Measurements from ENCODE around the gene CNGA1. TPM values are rescaled to one million over a fixed set of nuclear protein-coding genes. Genes with fewer than 3 reads are reported as not detected.

CNGA1 gene
- total and polyA plus RNA-seq, 4 donors, result 3.9 to 41.3 (median 17.1) TPM

DNA sequence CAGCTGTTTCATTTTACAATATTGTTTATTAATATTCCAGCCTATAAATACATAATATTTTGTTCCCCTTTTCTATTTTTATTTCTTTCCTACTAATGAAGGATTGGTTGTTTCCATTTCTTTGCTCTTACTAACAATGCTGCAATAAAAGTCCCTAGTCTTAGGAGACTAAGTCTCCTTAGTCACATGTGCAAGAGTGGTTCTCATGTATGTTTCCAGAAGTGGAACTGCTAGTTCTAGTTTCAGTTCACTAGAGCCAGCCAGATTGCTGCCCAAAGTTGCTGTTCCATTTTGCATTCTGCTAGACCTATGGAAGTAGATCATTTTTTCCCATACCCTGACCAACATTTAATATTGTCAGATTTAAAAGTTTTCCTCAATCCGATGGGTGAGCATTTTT, 44.3 kb downstream of the CNGA1 start:
- 86% methylated on average over 1 of the region's 1 CpG for WGBS
- Histone ChIP-seq H3K36me3 (ENCODE audit: control insufficient read depth in 4 of 4, insufficient read depth in 3 of 4, low read depth in 1 of 4, low read length in 3 of 4) (no peaks in the 10 kb centered on the region), H3K4me1 (ENCODE audit: control insufficient read depth in 4 of 4, insufficient read depth in 4 of 4, low read length in 3 of 4) (no peaks in the 10 kb centered on the region), H3K27ac (ENCODE audit: low read depth in 1 of 2, low read length in 2 of 2) (no peak overlapping the region), H3K27me3 (ENCODE audit: control insufficient read depth in 4 of 4, insufficient read depth in 4 of 4, low read length in 3 of 4) (no peaks in the 10 kb centered on the region), H3K9me3 (ENCODE audit: control insufficient read depth in 4 of 4, low read length in 3 of 4) (no peaks in the 10 kb centered on the region), H3K9ac (ENCODE audit: low read depth in 1 of 2, low read length in 2 of 2) (no peak overlapping the region), H3K4me3 (ENCODE audit: low read depth in 1 of 3, low read length in 3 of 3) (no peak overlapping the region)
- TF ChIP-seq FOXA1 (IDR thresholded peaks at IDR 0.05), result no peak
- TF ChIP-seq, protein P1, sequence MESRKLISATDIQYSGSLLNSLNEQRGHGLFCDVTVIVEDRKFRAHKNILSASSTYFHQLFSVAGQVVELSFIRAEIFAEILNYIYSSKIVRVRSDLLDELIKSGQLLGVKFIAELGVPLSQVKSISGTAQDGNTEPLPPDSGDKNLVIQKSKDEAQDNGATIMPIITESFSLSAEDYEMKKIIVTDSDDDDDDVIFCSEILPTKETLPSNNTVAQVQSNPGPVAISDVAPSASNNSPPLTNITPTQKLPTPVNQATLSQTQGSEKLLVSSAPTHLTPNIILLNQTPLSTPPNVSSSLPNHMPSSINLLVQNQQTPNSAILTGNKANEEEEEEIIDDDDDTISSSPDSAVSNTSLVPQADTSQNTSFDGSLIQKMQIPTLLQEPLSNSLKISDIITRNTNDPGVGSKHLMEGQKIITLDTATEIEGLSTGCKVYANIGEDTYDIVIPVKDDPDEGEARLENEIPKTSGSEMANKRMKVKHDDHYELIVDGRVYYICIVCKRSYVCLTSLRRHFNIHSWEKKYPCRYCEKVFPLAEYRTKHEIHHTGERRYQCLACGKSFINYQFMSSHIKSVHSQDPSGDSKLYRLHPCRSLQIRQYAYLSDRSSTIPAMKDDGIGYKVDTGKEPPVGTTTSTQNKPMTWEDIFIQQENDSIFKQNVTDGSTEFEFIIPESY (IDR thresholded peaks at IDR 0.05), result no peak
- TF ChIP-seq RAD21 (IDR thresholded peaks at IDR 0.05), result no peak
- TF ChIP-seq, protein P2, sequence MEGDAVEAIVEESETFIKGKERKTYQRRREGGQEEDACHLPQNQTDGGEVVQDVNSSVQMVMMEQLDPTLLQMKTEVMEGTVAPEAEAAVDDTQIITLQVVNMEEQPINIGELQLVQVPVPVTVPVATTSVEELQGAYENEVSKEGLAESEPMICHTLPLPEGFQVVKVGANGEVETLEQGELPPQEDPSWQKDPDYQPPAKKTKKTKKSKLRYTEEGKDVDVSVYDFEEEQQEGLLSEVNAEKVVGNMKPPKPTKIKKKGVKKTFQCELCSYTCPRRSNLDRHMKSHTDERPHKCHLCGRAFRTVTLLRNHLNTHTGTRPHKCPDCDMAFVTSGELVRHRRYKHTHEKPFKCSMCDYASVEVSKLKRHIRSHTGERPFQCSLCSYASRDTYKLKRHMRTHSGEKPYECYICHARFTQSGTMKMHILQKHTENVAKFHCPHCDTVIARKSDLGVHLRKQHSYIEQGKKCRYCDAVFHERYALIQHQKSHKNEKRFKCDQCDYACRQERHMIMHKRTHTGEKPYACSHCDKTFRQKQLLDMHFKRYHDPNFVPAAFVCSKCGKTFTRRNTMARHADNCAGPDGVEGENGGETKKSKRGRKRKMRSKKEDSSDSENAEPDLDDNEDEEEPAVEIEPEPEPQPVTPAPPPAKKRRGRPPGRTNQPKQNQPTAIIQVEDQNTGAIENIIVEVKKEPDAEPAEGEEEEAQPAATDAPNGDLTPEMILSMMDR (IDR thresholded peaks at IDR 0.05; ENCODE audit: low read depth, low read length, missing input control), result no peak
- TF ChIP-seq, protein P3, sequence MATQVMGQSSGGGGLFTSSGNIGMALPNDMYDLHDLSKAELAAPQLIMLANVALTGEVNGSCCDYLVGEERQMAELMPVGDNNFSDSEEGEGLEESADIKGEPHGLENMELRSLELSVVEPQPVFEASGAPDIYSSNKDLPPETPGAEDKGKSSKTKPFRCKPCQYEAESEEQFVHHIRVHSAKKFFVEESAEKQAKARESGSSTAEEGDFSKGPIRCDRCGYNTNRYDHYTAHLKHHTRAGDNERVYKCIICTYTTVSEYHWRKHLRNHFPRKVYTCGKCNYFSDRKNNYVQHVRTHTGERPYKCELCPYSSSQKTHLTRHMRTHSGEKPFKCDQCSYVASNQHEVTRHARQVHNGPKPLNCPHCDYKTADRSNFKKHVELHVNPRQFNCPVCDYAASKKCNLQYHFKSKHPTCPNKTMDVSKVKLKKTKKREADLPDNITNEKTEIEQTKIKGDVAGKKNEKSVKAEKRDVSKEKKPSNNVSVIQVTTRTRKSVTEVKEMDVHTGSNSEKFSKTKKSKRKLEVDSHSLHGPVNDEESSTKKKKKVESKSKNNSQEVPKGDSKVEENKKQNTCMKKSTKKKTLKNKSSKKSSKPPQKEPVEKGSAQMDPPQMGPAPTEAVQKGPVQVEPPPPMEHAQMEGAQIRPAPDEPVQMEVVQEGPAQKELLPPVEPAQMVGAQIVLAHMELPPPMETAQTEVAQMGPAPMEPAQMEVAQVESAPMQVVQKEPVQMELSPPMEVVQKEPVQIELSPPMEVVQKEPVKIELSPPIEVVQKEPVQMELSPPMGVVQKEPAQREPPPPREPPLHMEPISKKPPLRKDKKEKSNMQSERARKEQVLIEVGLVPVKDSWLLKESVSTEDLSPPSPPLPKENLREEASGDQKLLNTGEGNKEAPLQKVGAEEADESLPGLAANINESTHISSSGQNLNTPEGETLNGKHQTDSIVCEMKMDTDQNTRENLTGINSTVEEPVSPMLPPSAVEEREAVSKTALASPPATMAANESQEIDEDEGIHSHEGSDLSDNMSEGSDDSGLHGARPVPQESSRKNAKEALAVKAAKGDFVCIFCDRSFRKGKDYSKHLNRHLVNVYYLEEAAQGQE (IDR thresholded peaks at IDR 0.05), result no peak
- no peak for TF ChIP-seq TAF1 (conservative IDR thresholded peaks at IDR 0.05)
- TF ChIP-seq HNF4G (IDR thresholded peaks at IDR 0.05), result no peak
- TF ChIP-seq SP1 (IDR thresholded peaks at IDR 0.05), result no peak
- TF ChIP-seq FOXA2 (IDR thresholded peaks at IDR 0.05), result no peak
- TF ChIP-seq, protein P4, sequence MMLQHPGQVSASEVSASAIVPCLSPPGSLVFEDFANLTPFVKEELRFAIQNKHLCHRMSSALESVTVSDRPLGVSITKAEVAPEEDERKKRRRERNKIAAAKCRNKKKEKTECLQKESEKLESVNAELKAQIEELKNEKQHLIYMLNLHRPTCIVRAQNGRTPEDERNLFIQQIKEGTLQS (IDR thresholded peaks at IDR 0.05), result no peak
- TF ChIP-seq, protein P5, sequence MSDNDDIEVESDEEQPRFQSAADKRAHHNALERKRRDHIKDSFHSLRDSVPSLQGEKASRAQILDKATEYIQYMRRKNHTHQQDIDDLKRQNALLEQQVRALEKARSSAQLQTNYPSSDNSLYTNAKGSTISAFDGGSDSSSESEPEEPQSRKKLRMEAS (IDR thresholded peaks at IDR 0.05), result no peak
- TF ChIP-seq RXRA (IDR thresholded peaks at IDR 0.05), result no peak
- no peak for TF ChIP-seq YY1 (IDR thresholded peaks at IDR 0.05)
- TF ChIP-seq EGR1 (IDR thresholded peaks at IDR 0.05; ENCODE audit: low read depth in 2 of 2), result no peak
- TF ChIP-seq GABPA (IDR thresholded peaks at IDR 0.05 in 1 of 2, conservative IDR thresholded peaks at IDR 0.05 in 1 of 2), result no peak
- no peak for TF ChIP-seq HNF4A (conservative IDR thresholded peaks at IDR 0.05)
- no peak for TF ChIP-seq JUND (IDR thresholded peaks at IDR 0.05)
- DNase-seq (ENCODE audit: low spot score), result no peak

DNA sequence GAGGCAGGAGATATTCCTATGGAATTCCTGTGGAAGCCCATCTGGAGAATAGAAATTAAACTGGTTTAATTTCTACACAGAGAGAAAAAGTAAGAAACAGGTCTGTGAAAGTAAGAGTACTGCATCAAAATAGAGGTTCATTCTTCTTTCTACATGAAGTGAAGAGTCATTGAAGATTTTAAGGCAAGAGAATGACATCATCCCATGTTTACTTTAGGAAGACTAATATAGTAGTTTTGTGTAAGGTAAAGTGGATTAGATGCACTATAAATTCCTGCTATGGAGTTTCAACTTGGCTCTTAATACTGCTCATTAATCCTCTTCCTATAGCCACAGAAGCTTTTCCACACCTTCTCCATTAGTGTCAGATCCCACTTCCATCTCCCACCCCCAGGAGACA, 47.6 kb downstream of the CNGA1 start:
- H3K27ac ChIP-seq (ENCODE audit: low read depth in 1 of 2, low read length in 2 of 2), result no peak overlapping the region
- no peak for TF ChIP-seq EGR1 (IDR thresholded peaks at IDR 0.05; ENCODE audit: low read depth in 2 of 2)
- no peak for TF ChIP-seq FOXA1 (IDR thresholded peaks at IDR 0.05)
- TF ChIP-seq NR2F2 (IDR thresholded peaks at IDR 0.05), result no peak
- no peak for TF ChIP-seq TAF1 (conservative IDR thresholded peaks at IDR 0.05)
- TF ChIP-seq SP1 (IDR thresholded peaks at IDR 0.05), result no peak
- TF ChIP-seq, protein P4 (IDR thresholded peaks at IDR 0.05), result no peak
- no peak for TF ChIP-seq RXRA (IDR thresholded peaks at IDR 0.05)
- TF ChIP-seq JUND (IDR thresholded peaks at IDR 0.05), result no peak
- TF ChIP-seq, protein P2 (IDR thresholded peaks at IDR 0.05; ENCODE audit: low read depth, low read length, missing input control), result no peak
- TF ChIP-seq, protein P5 (IDR thresholded peaks at IDR 0.05), result no peak
- TF ChIP-seq HNF4A (conservative IDR thresholded peaks at IDR 0.05), result no peak

More for the DNA sequence above, 47.6 kb downstream of the CNGA1 start:
- Histone ChIP-seq H3K9me3 (ENCODE audit: control insufficient read depth in 4 of 4, low read length in 3 of 4) (no peaks in the 10 kb centered on the region), H3K27me3 (ENCODE audit: control insufficient read depth in 4 of 4, insufficient read depth in 4 of 4, low read length in 3 of 4) (no peaks in the 10 kb centered on the region), H3K4me1 (ENCODE audit: control insufficient read depth in 4 of 4, insufficient read depth in 4 of 4, low read length in 3 of 4) (no peaks in the 10 kb centered on the region), H3K36me3 (ENCODE audit: control insufficient read depth in 4 of 4, insufficient read depth in 3 of 4, low read depth in 1 of 4, low read length in 3 of 4) (no peaks in the 10 kb centered on the region), H3K4me3 (ENCODE audit: low read depth in 1 of 3, low read length in 3 of 3) (no peak overlapping the region), H3K9ac (ENCODE audit: low read depth in 1 of 2, low read length in 2 of 2) (no peak overlapping the region)
- no peak for DNase-seq (ENCODE audit: low spot score)

Data from liver (tissue), 9 donors.